ENCODE results near the gene TRIML1.

TRIML1 gene

DNA sequence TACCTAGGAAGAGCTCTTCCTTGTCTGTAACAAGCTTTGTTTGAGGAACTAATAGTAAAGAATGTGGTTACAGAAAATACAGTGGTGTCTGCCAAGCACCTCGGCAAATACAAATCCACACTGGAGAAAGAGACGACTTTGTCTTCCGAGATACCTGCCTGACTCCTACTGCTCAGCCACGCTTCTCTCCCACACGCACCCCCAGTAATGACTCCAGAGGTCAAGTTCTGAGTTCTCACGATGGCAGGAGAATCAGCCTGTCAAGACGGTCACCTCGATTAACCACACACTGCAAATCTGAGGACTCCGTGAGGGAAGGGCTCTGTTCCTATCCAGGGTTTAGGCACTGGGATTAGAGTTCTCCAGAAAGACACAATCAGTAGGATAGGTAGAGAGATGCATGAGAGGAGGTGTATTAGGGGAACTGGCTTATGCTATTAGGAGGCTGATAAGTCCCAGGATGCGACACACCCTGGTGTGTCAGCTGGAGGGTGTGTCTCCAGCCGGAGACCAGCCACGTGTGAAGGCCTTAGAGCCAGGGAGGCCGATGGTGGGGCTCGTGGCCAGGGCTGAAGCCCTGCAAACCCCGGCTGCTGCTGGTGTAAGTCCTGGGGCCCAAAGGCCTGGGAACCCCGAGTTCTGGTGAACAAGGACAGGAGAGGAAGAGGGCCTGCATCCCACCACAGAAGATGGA, 21.5 kb upstream of the TRIML1 start:
- no peak for TF ChIP-seq TCF12 (IDR thresholded peaks at IDR 0.05; ENCODE audit: low read depth)
- TF ChIP-seq FOXM1 (IDR thresholded peaks at IDR 0.05; ENCODE audit: borderline replicate concordance, low read depth): no peak
- TF ChIP-seq CREB1 (IDR thresholded peaks at IDR 0.05; ENCODE audit: low read depth): no peak
- TF ChIP-seq, protein P1, sequence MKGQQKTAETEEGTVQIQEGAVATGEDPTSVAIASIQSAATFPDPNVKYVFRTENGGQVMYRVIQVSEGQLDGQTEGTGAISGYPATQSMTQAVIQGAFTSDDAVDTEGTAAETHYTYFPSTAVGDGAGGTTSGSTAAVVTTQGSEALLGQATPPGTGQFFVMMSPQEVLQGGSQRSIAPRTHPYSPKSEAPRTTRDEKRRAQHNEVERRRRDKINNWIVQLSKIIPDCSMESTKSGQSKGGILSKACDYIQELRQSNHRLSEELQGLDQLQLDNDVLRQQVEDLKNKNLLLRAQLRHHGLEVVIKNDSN (IDR thresholded peaks at IDR 0.05): no peak
- no peak for TF ChIP-seq YY1 (IDR thresholded peaks at IDR 0.05; ENCODE audit: low read depth)

DNA sequence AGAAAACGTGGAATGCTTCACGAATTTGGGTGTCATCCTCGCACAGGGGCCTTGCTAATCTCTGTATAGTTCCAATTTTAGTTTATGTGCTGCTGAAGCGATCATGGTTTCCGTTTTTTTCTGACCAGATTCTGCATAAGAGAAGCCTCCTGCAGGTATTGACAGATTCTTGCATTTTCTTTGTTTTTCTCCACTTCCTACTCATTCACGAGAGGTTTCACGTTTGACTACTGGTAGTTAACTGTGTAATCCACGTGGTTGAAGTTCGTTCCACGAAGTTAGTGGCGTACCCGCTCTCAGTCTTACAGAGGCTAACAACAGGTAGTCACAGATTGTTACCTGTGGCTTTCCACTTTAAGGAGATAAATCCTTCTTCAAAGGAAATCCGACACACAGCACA, 17.7 kb upstream of the TRIML1 start:
- TF ChIP-seq, protein P1 (IDR thresholded peaks at IDR 0.05): no peak
- TF ChIP-seq NFIC (IDR thresholded peaks at IDR 0.05) (no peak), TEAD4 (IDR thresholded peaks at IDR 0.05) (no peak), EP300 (IDR thresholded peaks at IDR 0.05; ENCODE audit: borderline replicate concordance) (no peak), ZBTB7A (IDR thresholded peaks at IDR 0.05; ENCODE audit: low read depth) (no peak), FOXM1 (IDR thresholded peaks at IDR 0.05; ENCODE audit: borderline replicate concordance, low read depth) (no peak), CEBPB (IDR thresholded peaks at IDR 0.05) (no peak)
- TF ChIP-seq, protein P2, sequence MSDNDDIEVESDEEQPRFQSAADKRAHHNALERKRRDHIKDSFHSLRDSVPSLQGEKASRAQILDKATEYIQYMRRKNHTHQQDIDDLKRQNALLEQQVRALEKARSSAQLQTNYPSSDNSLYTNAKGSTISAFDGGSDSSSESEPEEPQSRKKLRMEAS (IDR thresholded peaks at IDR 0.05): no peak
- TF ChIP-seq, protein P3, sequence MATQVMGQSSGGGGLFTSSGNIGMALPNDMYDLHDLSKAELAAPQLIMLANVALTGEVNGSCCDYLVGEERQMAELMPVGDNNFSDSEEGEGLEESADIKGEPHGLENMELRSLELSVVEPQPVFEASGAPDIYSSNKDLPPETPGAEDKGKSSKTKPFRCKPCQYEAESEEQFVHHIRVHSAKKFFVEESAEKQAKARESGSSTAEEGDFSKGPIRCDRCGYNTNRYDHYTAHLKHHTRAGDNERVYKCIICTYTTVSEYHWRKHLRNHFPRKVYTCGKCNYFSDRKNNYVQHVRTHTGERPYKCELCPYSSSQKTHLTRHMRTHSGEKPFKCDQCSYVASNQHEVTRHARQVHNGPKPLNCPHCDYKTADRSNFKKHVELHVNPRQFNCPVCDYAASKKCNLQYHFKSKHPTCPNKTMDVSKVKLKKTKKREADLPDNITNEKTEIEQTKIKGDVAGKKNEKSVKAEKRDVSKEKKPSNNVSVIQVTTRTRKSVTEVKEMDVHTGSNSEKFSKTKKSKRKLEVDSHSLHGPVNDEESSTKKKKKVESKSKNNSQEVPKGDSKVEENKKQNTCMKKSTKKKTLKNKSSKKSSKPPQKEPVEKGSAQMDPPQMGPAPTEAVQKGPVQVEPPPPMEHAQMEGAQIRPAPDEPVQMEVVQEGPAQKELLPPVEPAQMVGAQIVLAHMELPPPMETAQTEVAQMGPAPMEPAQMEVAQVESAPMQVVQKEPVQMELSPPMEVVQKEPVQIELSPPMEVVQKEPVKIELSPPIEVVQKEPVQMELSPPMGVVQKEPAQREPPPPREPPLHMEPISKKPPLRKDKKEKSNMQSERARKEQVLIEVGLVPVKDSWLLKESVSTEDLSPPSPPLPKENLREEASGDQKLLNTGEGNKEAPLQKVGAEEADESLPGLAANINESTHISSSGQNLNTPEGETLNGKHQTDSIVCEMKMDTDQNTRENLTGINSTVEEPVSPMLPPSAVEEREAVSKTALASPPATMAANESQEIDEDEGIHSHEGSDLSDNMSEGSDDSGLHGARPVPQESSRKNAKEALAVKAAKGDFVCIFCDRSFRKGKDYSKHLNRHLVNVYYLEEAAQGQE (IDR thresholded peaks at IDR 0.05; ENCODE audit: low read depth): no peak

DNA sequence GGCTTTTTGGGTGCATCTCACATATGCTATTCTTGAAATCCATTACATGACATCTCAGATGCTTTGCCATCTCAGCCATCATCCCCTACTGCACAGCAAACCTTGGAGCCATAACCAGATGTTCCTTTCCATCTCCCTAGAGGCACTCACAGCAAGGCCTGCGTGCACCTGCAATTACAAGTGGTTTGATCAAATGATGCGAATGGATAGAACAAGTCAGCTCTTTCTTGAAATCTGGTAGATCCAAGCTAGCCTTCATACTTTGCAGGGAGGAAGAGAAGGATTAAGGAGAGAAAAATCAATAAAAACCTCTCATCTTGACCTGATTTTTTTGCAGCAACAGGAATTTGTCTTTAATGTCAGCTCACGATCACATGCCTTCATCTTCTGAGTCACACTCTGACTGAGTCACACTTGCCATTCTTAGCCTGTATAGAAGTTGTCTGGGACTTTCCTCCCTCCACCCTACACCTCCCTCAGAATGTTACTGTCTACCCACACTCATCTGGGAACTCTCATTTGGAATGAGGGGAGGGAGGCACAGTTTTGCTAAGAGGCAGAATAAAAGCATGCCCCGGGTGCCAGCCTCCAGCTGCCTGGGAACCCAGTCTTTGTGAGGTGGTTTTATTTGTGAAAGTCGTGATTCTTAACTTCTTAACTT, 11.9 kb upstream of the TRIML1 start:
- no peak for TF ChIP-seq TAF1 (IDR thresholded peaks at IDR 0.05; ENCODE audit: low read depth)
- no peak for TF ChIP-seq TEAD4 (IDR thresholded peaks at IDR 0.05)
- no peak for TF ChIP-seq EP300 (IDR thresholded peaks at IDR 0.05; ENCODE audit: borderline replicate concordance)
- TF ChIP-seq, protein P2 (IDR thresholded peaks at IDR 0.05): no peak
- no peak for TF ChIP-seq RAD21 (IDR thresholded peaks at IDR 0.05; ENCODE audit: low read depth)
- no peak for TF ChIP-seq TCF12 (IDR thresholded peaks at IDR 0.05; ENCODE audit: low read depth)
- no peak for TF ChIP-seq ZBTB7A (IDR thresholded peaks at IDR 0.05; ENCODE audit: low read depth)
- no peak for TF ChIP-seq NFIC (IDR thresholded peaks at IDR 0.05)
- TF ChIP-seq FOXM1 (IDR thresholded peaks at IDR 0.05; ENCODE audit: borderline replicate concordance, low read depth): no peak
- TF ChIP-seq, protein P3 (IDR thresholded peaks at IDR 0.05; ENCODE audit: low read depth): no peak
- no peak for TF ChIP-seq CEBPB (IDR thresholded peaks at IDR 0.05)
- TF ChIP-seq, protein P1 (IDR thresholded peaks at IDR 0.05): no peak
- TF ChIP-seq CREB1 (IDR thresholded peaks at IDR 0.05; ENCODE audit: low read depth): no peak
- TF ChIP-seq YY1 (IDR thresholded peaks at IDR 0.05; ENCODE audit: low read depth): no peak
- TF ChIP-seq EGR1 (IDR thresholded peaks at IDR 0.05): no peak

DNA sequence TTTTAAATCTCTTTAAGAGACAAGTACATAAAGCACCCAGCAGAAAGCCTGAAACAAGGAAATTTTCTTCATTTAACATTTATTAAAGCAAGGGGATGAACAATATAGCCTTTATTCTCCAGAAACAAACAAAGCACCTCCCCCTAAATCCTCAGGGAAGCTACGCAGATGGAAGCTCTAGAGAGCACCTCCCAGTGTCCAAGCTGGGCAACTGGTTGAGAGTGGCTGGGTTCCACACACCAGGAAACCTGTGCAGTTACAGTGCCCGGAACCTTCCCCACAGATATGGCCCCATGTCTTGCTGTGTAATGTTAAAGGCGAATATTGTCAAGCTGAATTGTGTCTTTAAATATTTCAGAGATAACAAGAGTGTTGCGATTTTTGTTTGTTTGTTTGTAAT, 8.9 kb upstream of the TRIML1 start:
- no peak for TF ChIP-seq CEBPB (IDR thresholded peaks at IDR 0.05)
- no peak for TF ChIP-seq EGR1 (IDR thresholded peaks at IDR 0.05)
- TF ChIP-seq ZBTB7A (IDR thresholded peaks at IDR 0.05; ENCODE audit: low read depth): no peak
- TF ChIP-seq TEAD4 (IDR thresholded peaks at IDR 0.05): no peak
- TF ChIP-seq EP300 (IDR thresholded peaks at IDR 0.05; ENCODE audit: borderline replicate concordance): no peak
- TF ChIP-seq RAD21 (IDR thresholded peaks at IDR 0.05; ENCODE audit: low read depth): no peak
- TF ChIP-seq FOXM1 (IDR thresholded peaks at IDR 0.05; ENCODE audit: borderline replicate concordance, low read depth): no peak
- TF ChIP-seq, protein P3 (IDR thresholded peaks at IDR 0.05; ENCODE audit: low read depth): no peak
- TF ChIP-seq TAF1 (IDR thresholded peaks at IDR 0.05; ENCODE audit: low read depth): no peak
- TF ChIP-seq CREB1 (IDR thresholded peaks at IDR 0.05; ENCODE audit: low read depth): no peak
